A549 (cell line): Measurements from ENCODE around the gene GSE1. TPM values are rescaled to one million over a fixed set of nuclear protein-coding genes. Genes with fewer than 3 reads are reported as not detected.

Experiments used
- ATAC-seq, 2 experiments: fragments of 200-7000 bp in 1 of 2; fragments of >200 bp in 1 of 2; cut with Nextera tagmentation in 1 of 2; cut with Tn5 transposase in 1 of 2; 3 replicates each; pipeline versions ENCODE4 v1.8.0 to v1.9.1; 2018 to 2020; ENCODE audit warnings: mild to moderate bottlenecking in 1 of 2, moderate library complexity in 1 of 2
- CTCF ChIA-PET: fragments of 300-600 bp; sonication (Branson Sonifier 250); formaldehyde crosslinking; extraction: SDS; loops from one replicate; lab custom pipeline; 2021; ENCODE audit warnings: antibody characterized with exemption, inconsistent platforms; lab: Yijun Ruan, JAX
- POLR2A ChIA-PET: fragments of 350-600 bp; formaldehyde crosslinking; extraction: SDS; loops from one replicate; lab custom pipeline; 2021; ENCODE audit warnings: antibody characterized with exemption, inconsistent platforms; lab: Yijun Ruan, JAX
- DNase-seq, 2 experiments: peaks; one replicate each; pipeline versions ENCODE4 v3.0.0 to v3.0.0-alpha.2; 2011 to 2016; ENCODE audit warnings: low read depth in 1 of 2, low spot score in 1 of 2
- FAIRE-seq: peaks from 2 replicates; lab custom pipeline; 2011; peaks lifted over from hg19 to GRCh38; lab: Jason Lieb, UNC
- H3K27ac ChIP-seq, 2 experiments: fragments of >200 bp; sonication (Bioruptor Twin); formaldehyde crosslinking; 3 replicates each; pipeline ENCODE4 v1.5.1; 2016 to 2017
- H3K4me1 ChIP-seq: fragments of >200 bp; sonication (Bioruptor Twin); formaldehyde crosslinking; 3 replicates; pipeline ENCODE4 v1.6.1; 2016
- H3K4me2 ChIP-seq: fragments of >200 bp; sonication (Bioruptor Twin); formaldehyde crosslinking; 3 replicates; pipeline ENCODE4 v1.6.1; 2016
- H3K4me3 ChIP-seq: fragments of >200 bp; sonication (Bioruptor Twin); formaldehyde crosslinking; 3 replicates; pipeline ENCODE4 v1.5.1; 2016
- H3K9me3 ChIP-seq: fragments of >200 bp; sonication (Bioruptor Twin); formaldehyde crosslinking; 3 replicates; pipeline ENCODE4 v1.6.1; 2016
- BHLHE40 ChIP-seq: IDR thresholded peaks from 2 replicates; pipeline ENCODE4 v1.6.1; 2012; ENCODE audit warnings: low read depth, low read length, inconsistent platforms
- CBX8 ChIP-seq: fragments of 200-600 bp; sonication (generic); IDR thresholded peaks from 2 replicates; pipeline ENCODE4 v1.6.1; 2016
- EHMT2 ChIP-seq: fragments of 200-600 bp; sonication (generic); IDR thresholded peaks from 2 replicates; pipeline ENCODE4 v1.6.1; 2016; ENCODE audit warnings: antibody characterized with exemption, low read depth, mild to moderate bottlenecking, moderate library complexity
- EP300 ChIP-seq, 2 experiments: fragments of >200 bp; sonication (Bioruptor Twin); formaldehyde crosslinking; IDR thresholded peaks; 2 replicates in 1 of 2; 3 replicates in 1 of 2; pipeline ENCODE4 v1.6.1; 2016 to 2017
- FOSB ChIP-seq: fragments of 250-450 bp; sonication (Bioruptor Pico); IDR thresholded peaks from 2 replicates; pipeline ENCODE4 v1.5.0; 2020; ENCODE audit warnings: mild to moderate bottlenecking, moderate library complexity
- HOXA7 ChIP-seq: fragments of 250-450 bp; sonication (Bioruptor Pico); IDR thresholded peaks from 2 replicates; pipeline ENCODE4 v1.5.0; 2020; ENCODE audit warnings: mild to moderate bottlenecking, moderate library complexity
- HOXB13 ChIP-seq: fragments of 250-450 bp; sonication (Bioruptor Pico); IDR thresholded peaks from 2 replicates; pipeline ENCODE4 v1.5.0; 2020; ENCODE audit warnings: low read depth, mild to moderate bottlenecking, moderate library complexity
- KDM1A ChIP-seq: fragments of 200-600 bp; sonication (generic); IDR thresholded peaks from 2 replicates; pipeline ENCODE4 v1.6.1; 2016; ENCODE audit warnings: low read depth, mild to moderate bottlenecking
- KDM5A ChIP-seq: fragments of 200-600 bp; sonication (generic); IDR thresholded peaks from 2 replicates; pipeline ENCODE4 v1.6.1; 2016; ENCODE audit warnings: antibody characterized with exemption, mild to moderate bottlenecking
- NFE2L2 ChIP-seq: fragments of 150-350 bp; conservative IDR thresholded peaks from 2 replicates; pipeline ENCODE4 v1.6.1; 2014; ENCODE audit warnings: low read length
- NPAS2 ChIP-seq: fragments of 250-450 bp; sonication (Bioruptor Pico); IDR thresholded peaks from 2 replicates; pipeline ENCODE4 v1.8.0; 2022; ENCODE audit warnings: mild to moderate bottlenecking, moderate library complexity, borderline replicate concordance
- NR3C1 ChIP-seq: fragments of >200 bp; sonication (Bioruptor Twin); formaldehyde crosslinking; IDR thresholded peaks from 3 replicates; pipeline ENCODE4 v1.6.1; 2017
- RAD21 ChIP-seq, 2 experiments: fragments of >200 bp in 1 of 2; sonication (Bioruptor Twin) in 1 of 2; formaldehyde crosslinking in 1 of 2; IDR thresholded peaks in 1 of 2; conservative IDR thresholded peaks in 1 of 2; 2 replicates in 1 of 2; 3 replicates in 1 of 2; pipeline ENCODE4 v1.6.1; 2012 to 2018; ENCODE audit warnings: inconsistent platforms in 1 of 2
- ZSCAN20 ChIP-seq: fragments of 250-450 bp; sonication (Bioruptor Pico); IDR thresholded peaks from 2 replicates; pipeline ENCODE4 v1.8.0; 2022; ENCODE audit warnings: mild to moderate bottlenecking, moderate library complexity
- WGBS: methylation state at CpG from one replicate; pipeline ENCODE4 v1.1.6; 2017; ENCODE audit errors: missing lambda C conversion rate; 5-methylcytosine and 5-hydroxymethylcytosine counted together
- polyA plus RNA-seq, 4 experiments: library from polyadenylated mRNA; depleted of rRNA in 3 of 4; stranded (reverse); fragments of >200 nt; fragmentation: RNase III in 1 of 4; extraction: RNeasy Plus Mini Kit Qiagen cat#74134 plus additional on column Dnase treatment in 1 of 4; gene quantifications; 2 replicates in 3 of 4; 3 replicates in 1 of 4; pipeline ENCODE4 v1.2.3, GENCODE V29; 2011 to 2017
- TF ChIP-seq, protein P1 (sequence below): fragments of >200 bp; sonication (Bioruptor Twin); formaldehyde crosslinking; IDR thresholded peaks from 3 replicates; pipeline ENCODE4 v1.5.1; 2016
- TF ChIP-seq, protein P2 (sequence below): IDR thresholded peaks from 2 replicates; pipeline ENCODE4 v1.6.1; 2012; ENCODE audit warnings: low read depth, borderline replicate concordance
- TF ChIP-seq, protein P3 (sequence below): IDR thresholded peaks from 2 replicates; pipeline ENCODE4 v1.6.1; 2012
- TF ChIP-seq, protein P4 (sequence below): fragments of 250-450 bp; sonication (Bioruptor Pico); IDR thresholded peaks from 2 replicates; pipeline ENCODE4 v1.5.0; 2020; ENCODE audit warnings: low read depth, mild to moderate bottlenecking, moderate library complexity
- TF ChIP-seq, protein P5 (sequence below): fragments of 200-600 bp; sonication (generic); IDR thresholded peaks from 2 replicates; pipeline ENCODE4 v1.6.1; 2016; ENCODE audit warnings: antibody characterized with exemption, mild to moderate bottlenecking, moderate library complexity

The GSE1 gene
- polyA plus RNA-seq, 2 of the 4 experiments (the other 2 are of a cell fraction): 20.7 to 24.3 TPM

DNA sequence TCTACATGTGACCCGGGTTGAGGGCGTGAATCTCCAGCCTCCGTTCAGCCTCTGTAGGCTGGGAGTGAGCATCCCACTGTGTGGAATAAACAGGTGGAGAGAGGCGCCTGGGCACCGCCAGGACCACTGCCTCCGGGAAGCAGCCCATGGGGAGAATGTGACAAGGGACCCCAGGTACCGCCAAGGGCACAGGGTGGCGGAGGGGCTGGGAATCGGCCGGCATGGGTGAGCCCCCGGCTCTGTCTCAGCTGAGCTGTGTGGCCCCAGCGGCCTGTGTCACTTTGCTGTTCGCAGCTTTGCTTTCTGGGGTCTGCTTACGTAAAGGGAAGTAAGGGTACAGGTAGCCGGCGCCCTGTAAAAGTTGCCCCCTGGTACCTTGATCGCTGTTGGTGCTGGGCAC, 11.5 kb downstream of the GSE1 start (continued):
- no peak for TF ChIP-seq RAD21 (conservative IDR thresholded peaks at IDR 0.05 in 1 of 2, IDR thresholded peaks at IDR 0.05 in 1 of 2)
- no peak for TF ChIP-seq EHMT2

DNA sequence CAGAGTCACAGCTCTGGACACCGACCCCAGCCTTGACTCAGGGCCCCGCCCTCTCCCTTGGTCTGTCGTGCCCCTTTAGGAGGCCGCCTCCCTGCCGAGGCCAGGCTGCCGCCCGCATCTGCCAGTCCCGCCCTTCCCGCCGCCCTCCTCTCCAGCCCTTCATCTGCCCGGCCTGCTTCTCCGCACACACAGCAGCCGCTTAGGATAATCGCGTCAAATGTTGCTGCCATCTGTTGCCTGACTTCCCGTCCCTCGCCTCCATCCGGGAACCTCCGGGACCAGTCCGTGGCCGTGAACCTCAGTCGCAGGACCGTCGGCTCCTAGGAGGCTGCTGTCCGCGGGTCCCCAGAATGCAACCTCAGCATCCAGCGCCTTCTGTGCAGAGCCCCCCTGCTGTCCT, 11.9 kb downstream of the GSE1 start:
- no peak for DNase-seq
- no peaks in the 10 kb centered on the region; the same call in 2 of the 3 replicates for H3K9me3 ChIP-seq
- ChIA-PET POLR2A (interaction anchor here (0.6 kb wide), 1 partner anchor 46 kb away, joined by 4 read pairs; no protein-coding TSS in a partner anchor), CTCF (interaction anchor here (9.7 kb wide), 1 partner anchor 8 kb away, joined by 93 read pairs; no protein-coding TSS in a partner anchor)
- 91% methylated on average over 27 of the region's 27 CpGs for WGBS
- H3K4me3 ChIP-seq: no peak overlapping the region
- no peak overlapping the region for H3K27ac ChIP-seq
- H3K4me2 ChIP-seq: no peak overlapping the region
- TF ChIP-seq KDM1A (no peak), BHLHE40 (no peak), EP300 (IDR thresholded peaks at IDR 0.05) (no peak), NPAS2 (CRISPR knock-in tag) (no peak), KDM5A (no peak), NR3C1 (no peak), FOSB (CRISPR knock-in tag) (no peak), HOXB13 (CRISPR knock-in tag) (no peak)
- H3K4me1 ChIP-seq: peaks cover 14% of the 10 kb centered on the region
- no peak for FAIRE-seq
- no peak; a peak in 1 of 6 replicates for ATAC-seq

DNA sequence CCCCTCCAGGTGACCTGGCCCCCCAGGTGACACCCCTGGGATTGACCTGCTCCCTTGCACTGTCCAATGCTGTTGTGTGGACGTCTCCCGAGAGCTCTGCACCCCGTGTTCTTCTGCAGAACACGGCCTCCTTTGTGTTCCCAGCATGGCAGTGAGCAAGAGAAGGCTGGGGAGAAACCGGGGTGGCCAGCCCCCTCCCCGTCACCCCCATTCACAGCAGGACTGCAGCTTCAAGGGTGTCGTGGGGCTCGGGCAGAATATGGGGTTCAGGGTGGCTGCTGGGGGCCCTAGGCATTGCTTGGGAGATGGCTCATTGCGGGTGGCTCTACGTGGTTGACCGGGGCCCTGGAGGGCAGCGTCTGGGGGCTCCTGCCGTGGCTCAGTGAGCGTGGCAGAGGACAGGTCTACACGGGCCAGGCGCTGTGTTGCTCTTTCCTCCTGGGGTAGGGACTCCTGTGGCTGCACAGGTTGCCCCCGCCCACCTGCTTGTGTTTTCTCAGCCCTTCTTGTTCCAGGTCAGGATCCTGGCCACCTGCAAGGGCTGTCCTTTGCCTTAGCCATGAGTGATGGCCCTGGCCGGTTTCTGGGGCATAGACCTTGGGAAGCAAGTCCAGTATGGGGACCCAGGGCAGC, 12.5 kb downstream of the GSE1 start:
- WGBS: 90% methylated on average over 15 of the region's 18 CpGs
- Histone ChIP-seq H3K27ac (no peak overlapping the region), H3K9me3 (no peaks in the 10 kb centered on the region; the same call in 2 of the 3 replicates), H3K4me2 (no peak overlapping the region), H3K4me1 (peaks cover 14% of the 10 kb centered on the region), H3K4me3 (no peak overlapping the region)
- FAIRE-seq (no peak), DNase-seq (no peak), ATAC-seq (no peak)
- POLR2A ChIA-PET: interaction anchor here (0.6 kb wide), 1 partner anchor 45 kb away, joined by 4 read pairs; no protein-coding TSS in a partner anchor
- TF ChIP-seq, protein P1, sequence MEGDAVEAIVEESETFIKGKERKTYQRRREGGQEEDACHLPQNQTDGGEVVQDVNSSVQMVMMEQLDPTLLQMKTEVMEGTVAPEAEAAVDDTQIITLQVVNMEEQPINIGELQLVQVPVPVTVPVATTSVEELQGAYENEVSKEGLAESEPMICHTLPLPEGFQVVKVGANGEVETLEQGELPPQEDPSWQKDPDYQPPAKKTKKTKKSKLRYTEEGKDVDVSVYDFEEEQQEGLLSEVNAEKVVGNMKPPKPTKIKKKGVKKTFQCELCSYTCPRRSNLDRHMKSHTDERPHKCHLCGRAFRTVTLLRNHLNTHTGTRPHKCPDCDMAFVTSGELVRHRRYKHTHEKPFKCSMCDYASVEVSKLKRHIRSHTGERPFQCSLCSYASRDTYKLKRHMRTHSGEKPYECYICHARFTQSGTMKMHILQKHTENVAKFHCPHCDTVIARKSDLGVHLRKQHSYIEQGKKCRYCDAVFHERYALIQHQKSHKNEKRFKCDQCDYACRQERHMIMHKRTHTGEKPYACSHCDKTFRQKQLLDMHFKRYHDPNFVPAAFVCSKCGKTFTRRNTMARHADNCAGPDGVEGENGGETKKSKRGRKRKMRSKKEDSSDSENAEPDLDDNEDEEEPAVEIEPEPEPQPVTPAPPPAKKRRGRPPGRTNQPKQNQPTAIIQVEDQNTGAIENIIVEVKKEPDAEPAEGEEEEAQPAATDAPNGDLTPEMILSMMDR: no peak
- TF ChIP-seq, protein P2, sequence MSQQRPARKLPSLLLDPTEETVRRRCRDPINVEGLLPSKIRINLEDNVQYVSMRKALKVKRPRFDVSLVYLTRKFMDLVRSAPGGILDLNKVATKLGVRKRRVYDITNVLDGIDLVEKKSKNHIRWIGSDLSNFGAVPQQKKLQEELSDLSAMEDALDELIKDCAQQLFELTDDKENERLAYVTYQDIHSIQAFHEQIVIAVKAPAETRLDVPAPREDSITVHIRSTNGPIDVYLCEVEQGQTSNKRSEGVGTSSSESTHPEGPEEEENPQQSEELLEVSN: no peak
- TF ChIP-seq EHMT2 (no peak), NFE2L2 (no peak), HOXA7 (no peak), ZSCAN20 (no peak), KDM1A (no peak)
- TF ChIP-seq, protein P3, sequence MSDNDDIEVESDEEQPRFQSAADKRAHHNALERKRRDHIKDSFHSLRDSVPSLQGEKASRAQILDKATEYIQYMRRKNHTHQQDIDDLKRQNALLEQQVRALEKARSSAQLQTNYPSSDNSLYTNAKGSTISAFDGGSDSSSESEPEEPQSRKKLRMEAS: no peak
- CTCF ChIA-PET: interaction anchor here (9.7 kb wide), 1 partner anchor 9 kb away, joined by 93 read pairs; no protein-coding TSS in a partner anchor

DNA sequence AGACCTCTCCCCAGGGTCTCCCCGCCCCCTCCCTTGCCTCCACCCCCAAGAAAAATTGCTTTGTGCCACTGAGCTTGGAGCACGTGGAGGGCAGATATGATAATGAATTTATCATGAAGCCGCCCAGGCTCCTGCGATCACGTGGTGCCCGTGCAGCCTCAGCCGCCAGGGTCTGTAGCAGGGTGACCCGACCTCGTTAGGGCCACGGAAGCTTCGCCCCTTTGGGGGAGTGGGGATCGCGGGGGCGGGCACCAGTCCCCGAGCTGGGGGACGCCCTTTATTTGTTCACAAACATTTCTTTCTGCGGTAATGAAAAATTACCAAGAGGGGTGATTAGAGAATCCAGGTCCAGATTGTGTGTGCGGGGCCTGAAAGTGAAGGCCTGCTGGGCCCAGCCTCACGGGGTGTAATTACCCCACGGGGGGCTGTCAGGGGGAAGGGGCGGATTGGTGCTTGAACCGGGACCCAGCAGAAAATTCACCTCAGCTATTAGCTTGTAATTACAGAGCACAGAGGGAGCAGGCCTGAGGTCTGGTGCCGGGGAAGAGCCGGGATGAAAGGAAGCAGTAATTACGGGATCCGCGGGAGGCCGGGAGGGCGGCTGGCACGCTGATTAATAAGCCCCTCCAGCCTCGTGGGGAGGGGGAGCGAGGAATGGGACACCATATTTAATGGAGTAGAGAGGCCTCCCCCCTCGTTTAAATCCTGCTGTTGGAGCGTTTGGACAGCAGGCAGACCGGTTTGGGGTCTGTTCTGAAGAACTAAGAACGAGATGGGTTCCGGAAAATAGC, 13.3 kb downstream of the GSE1 start:
- DNase-seq (no peak), FAIRE-seq (no peak), ATAC-seq (no peak)
- H3K4me2 ChIP-seq: no peak overlapping the region
- WGBS: 93% methylated on average over 36 of the region's 37 CpGs
- no peaks in the 10 kb centered on the region; the same call in 2 of the 3 replicates for H3K9me3 ChIP-seq
- ChIA-PET POLR2A (no interaction called here), CTCF (interaction anchor here (1.2 to 9.7 kb wide), 3 partner anchors 9 to 93 kb away, joined by 3 to 93 read pairs (median 4); no protein-coding TSS in a partner anchor)
- H3K4me1 ChIP-seq: peaks cover 12% of the 10 kb centered on the region
- H3K4me3 ChIP-seq: no peak overlapping the region
- TF ChIP-seq, protein P4, sequence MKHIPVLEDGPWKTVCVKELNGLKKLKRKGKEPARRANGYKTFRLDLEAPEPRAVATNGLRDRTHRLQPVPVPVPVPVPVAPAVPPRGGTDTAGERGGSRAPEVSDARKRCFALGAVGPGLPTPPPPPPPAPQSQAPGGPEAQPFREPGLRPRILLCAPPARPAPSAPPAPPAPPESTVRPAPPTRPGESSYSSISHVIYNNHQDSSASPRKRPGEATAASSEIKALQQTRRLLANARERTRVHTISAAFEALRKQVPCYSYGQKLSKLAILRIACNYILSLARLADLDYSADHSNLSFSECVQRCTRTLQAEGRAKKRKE (CRISPR knock-in tag): no peak
- TF ChIP-seq, protein P5, sequence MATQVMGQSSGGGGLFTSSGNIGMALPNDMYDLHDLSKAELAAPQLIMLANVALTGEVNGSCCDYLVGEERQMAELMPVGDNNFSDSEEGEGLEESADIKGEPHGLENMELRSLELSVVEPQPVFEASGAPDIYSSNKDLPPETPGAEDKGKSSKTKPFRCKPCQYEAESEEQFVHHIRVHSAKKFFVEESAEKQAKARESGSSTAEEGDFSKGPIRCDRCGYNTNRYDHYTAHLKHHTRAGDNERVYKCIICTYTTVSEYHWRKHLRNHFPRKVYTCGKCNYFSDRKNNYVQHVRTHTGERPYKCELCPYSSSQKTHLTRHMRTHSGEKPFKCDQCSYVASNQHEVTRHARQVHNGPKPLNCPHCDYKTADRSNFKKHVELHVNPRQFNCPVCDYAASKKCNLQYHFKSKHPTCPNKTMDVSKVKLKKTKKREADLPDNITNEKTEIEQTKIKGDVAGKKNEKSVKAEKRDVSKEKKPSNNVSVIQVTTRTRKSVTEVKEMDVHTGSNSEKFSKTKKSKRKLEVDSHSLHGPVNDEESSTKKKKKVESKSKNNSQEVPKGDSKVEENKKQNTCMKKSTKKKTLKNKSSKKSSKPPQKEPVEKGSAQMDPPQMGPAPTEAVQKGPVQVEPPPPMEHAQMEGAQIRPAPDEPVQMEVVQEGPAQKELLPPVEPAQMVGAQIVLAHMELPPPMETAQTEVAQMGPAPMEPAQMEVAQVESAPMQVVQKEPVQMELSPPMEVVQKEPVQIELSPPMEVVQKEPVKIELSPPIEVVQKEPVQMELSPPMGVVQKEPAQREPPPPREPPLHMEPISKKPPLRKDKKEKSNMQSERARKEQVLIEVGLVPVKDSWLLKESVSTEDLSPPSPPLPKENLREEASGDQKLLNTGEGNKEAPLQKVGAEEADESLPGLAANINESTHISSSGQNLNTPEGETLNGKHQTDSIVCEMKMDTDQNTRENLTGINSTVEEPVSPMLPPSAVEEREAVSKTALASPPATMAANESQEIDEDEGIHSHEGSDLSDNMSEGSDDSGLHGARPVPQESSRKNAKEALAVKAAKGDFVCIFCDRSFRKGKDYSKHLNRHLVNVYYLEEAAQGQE: no peak
- no peak for TF ChIP-seq CBX8
- no peak overlapping the region for H3K27ac ChIP-seq
